ENCODE measurements around the gene LHX5.

DNA sequence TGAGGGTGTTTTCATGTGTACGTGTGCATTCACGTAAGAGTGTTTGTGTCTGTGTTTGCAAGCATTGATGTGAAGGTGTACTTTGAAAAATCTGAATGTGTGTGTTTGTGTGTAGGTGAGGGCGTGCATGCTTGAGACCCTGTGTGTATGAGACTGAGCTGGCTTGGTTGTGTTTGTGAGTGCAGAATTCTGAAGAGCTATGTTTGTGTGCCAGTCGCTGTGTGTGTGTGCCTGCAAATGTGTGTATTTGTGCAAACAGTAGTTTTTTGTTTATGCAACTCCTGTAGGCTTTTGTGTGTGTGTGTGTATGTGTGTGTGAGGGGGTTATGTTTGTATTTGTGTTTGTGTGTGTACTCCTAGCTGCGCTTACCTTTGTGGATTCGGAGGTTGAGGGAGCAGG, 1.7 kb upstream of the LHX5 start:
- TF ChIP-seq, protein P1, sequence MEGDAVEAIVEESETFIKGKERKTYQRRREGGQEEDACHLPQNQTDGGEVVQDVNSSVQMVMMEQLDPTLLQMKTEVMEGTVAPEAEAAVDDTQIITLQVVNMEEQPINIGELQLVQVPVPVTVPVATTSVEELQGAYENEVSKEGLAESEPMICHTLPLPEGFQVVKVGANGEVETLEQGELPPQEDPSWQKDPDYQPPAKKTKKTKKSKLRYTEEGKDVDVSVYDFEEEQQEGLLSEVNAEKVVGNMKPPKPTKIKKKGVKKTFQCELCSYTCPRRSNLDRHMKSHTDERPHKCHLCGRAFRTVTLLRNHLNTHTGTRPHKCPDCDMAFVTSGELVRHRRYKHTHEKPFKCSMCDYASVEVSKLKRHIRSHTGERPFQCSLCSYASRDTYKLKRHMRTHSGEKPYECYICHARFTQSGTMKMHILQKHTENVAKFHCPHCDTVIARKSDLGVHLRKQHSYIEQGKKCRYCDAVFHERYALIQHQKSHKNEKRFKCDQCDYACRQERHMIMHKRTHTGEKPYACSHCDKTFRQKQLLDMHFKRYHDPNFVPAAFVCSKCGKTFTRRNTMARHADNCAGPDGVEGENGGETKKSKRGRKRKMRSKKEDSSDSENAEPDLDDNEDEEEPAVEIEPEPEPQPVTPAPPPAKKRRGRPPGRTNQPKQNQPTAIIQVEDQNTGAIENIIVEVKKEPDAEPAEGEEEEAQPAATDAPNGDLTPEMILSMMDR (IDR thresholded peaks at IDR 0.05): no peak
- no peak for TF ChIP-seq POLR2A (IDR thresholded peaks at IDR 0.05)
- TF ChIP-seq POLR2AphosphoS5 (IDR thresholded peaks at IDR 0.05): no peak

Measured in breast epithelium (tissue), 3 donors.